CD4-positive, alpha-beta T cell treated with Interleukin-12 subunit alpha and Interleukin-12 subunit beta, for 1 hour (primary cell): Measurements from ENCODE around the gene PBRM1.

Source experiments
- DNase-seq: peaks from one replicate; pipeline ENCODE4 v3.0.0-alpha.2; 2020

PBRM1 gene

DNA sequence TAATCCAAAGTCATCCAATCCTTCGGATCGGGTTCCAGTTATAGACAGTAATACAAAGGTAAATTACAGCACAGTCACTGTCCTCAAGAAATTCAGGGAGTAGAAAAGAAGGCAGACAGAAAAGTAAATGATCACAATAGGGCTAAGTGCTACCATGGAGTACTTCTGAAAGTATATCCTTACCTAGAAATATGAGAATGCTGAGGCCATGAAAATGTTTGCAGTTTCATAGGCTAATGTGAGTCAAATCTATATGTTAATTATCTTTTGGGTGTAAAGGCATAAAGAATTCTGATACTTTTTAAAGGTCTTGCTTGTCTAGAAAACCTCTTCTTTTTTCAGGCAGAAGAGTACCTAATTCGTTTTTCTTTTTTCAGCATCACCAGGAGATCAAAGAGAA is 29.8 kb downstream of the PBRM1 start:
- DNase-seq = no peak

DNA sequence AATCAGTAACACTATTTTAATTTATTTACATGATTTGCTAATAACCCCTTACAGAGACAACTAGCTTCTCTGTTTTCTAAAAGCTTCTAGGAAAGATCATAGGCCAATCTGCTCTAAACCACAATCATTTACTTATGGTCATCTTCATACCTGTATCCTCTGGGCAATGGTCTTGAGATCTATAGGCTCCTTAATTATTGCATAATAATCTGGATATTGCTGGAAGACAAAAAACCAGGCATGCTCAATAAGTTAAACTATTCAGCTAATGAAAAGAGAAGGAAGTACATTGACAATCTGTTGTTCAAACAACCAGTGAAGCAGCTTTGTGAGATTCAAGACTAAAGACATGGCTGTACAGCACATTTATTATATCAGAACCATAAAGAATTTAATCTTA is 34.1 kb downstream of the PBRM1 start:
- no peak for DNase-seq

DNA sequence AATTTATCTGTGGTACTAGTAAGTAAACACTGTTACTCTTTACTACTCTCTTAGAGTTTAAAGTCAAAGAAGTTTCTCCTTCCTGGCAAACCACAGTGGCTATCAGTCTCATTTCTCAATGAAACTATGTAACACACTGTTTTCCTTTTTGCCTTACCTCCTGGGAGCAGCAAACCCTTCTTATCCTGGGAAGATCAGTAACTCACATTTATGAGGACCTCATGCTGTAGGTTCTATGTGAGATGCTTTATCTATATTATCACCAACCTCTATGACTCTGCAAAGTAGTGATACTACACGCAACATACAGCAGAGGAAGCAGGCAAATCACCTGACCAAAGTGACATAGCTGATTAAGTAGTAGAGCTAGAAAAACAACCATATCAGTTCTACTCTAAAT is 35.3 kb downstream of the PBRM1 start:
- DNase-seq = no peak

DNA sequence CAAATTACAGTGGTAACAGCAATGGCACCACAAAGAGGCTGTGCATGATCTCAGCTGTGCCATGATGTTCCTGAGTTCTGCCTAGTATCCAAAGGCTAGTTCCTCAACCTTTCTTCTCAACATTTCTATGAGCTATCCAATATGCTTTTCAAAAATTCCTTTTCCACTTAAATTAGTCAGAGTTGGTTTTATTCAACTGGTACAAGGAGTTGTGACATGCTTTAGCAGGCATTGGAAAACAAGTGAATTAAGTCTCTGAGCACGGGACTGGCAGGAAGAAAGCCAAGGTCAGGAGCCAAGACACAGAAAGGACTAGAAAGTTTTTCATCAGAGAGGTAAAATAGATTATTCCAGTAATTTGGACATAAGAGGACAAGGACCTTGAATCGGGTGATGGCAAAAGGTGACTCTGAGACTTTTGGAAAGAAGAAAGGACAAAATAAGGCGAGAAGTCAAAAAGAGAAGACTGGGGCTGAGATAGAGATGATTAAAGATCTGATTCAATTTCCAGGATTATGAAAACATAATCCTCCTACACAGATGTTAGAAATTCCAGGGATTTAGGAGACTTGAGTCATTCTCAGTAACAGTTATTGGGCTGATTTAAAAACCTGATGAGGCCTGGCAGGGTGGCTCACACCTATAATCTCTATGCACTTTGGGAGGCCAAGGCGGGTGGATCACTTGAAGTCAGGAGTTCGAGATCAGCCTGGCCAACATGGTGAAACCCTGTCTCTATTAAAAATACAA is 36.1 kb downstream of the PBRM1 start:
- no peak for DNase-seq

DNA sequence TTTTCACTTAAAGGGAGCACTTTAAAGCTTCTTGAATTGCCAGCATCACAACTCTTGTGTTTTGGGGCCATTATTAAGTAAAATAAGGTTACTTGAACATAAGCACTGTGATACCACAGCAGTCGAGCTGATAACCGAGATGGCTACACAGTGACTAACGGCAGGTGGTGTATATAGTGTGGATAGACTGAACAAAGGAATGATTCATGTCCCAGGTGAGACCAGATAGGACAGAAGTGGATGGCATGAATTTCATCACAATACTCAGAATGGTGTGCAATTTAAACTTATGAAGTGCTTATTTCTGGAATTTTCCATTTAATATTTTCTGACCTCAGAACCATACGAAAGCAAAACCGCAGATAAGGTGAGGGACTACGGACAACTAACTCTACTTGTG is 40.2 kb downstream of the PBRM1 start:
- DNase-seq = no peak

DNA sequence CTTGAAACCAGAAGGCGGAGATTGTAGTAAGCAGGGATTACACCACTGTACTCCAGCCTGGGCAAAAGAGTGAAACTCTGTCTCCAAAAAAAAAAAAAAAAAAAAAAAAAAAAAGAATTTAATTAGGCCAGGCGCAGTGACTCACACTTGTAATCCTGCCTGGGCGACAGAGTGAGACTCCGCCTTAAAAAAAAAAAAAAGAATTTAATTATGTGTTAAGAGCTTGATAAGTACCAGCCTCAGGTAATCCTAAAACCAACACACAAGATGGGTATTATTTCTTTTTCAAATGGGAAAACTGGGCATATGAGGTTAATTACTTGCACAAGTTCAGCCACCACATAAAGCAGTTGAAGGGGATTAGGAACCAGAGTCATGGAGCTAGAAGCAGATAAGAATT is 49.0 kb downstream of the PBRM1 start:
- no peak for DNase-seq

DNA sequence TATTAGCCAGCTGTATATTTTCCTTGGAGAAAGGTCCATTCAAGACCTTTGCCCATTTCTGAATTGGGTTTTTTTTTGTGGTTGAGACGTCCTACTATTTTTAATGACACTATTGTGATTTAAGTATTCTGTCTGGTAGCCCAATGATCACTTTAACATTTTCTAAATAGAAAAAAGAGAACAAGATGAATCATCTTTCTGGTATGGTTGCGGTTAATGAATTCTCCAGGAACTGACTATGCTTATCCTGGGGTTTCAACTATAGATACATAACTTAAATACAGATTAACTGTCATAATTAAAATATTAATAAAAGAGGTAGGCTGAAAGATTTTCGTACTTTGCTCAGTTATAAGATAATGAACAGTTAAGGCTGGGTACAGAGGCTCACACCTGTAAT is 51.9 kb downstream of the PBRM1 start:
- DNase-seq = no peak

DNA sequence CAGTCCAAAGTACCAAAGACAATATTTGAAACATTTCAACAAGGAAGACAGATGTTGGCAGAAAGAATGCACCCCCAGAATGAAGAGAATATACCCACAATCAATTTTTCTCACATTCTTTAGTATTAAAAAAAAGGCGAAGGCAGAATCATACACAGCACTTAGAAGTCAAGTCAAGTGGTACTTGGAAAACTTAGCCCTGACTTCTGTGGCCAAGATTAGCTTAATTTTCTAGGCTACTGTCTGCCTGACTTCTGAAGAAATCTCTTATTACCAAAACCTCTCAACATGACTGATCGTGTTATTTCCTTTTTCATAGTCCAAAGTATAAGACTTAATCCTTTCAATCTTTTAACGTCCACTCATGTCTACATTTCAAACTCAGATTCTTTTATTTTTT is 60.7 kb downstream of the PBRM1 start:
- DNase-seq = no peak

DNA sequence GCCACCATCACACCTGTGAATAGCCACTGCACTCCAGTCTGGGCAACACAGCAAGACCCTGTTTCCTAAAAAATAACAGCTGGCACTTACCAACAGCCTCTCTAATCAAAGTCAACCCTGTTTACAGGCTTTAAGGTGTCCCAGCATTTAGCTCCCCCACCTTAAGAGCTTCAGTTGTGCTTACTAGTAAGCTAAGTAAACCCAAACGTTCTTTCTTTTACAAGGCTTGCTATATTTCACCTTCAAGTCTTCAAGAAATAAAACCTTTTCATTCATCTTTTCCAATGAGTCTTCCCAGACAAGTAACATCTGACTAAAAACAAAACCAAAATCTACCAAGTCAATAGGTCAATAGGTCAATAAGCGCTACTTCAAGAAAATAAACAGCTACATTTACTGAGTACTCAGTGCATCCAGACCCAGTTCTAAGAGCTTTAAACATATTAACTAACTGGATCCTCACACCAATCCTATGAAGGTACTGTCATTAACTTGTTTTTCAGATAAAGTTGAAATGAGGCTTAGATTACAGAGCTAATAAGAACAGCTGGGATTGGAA is 62.4 kb downstream of the PBRM1 start:
- DNase-seq = no peak

DNA sequence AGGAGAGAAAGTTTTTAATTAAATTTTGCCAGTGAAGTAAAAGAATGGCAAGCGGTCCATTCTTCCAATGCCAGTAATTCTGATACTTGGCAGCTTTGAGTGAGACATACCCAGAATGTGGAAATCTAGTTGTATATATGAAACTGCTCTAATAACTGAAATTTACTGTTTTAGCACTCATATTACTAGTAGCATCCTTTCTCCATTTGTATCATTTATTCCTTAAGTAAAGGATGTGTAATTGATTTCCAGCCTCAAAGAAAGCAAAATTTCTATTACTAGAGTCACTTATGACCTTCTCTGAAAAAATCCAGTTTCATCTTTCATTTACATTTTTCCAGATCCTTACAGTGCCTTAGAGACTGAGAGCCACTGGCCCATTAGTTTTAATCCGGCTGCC is 65.1 kb downstream of the PBRM1 start:
- DNase-seq = no peak

DNA sequence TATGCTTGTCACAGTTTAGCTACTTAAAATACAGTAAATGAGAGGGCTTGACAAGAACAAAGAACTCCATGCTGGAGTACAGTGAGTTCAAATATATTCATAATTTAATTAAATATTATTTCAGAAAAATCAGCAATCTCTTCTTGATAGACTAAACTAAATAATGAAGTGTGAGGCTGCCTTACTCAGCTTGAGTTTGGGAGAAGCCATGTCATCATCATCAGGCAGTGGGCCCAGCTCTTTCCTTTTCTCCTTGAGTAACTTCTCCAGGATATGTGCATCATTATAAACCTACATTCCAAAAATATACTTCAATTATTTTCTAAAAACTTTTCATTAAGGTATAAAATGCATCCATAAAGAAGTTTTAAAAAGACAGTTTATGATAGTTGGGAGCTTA is 70.5 kb downstream of the PBRM1 start:
- DNase-seq = no peak

DNA sequence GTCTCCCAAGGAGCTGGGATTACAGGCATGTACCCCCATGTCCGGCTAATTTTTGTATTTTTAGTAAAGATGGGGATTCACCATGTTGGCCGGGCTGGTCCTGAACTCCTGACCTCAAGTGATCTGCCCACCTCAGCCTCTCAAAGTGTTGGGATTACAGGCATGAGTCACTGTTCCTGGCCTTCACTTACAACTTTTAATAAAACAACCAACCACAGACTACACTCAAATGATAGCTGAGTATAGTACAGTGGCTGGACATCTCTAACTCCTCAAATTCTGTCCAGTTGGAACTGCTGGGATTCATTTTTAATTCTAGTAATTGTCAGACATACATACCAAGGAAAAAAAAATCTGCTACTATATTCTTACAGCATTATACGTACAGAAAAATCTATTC is 71.0 kb downstream of the PBRM1 start:
- no peak for DNase-seq

DNA sequence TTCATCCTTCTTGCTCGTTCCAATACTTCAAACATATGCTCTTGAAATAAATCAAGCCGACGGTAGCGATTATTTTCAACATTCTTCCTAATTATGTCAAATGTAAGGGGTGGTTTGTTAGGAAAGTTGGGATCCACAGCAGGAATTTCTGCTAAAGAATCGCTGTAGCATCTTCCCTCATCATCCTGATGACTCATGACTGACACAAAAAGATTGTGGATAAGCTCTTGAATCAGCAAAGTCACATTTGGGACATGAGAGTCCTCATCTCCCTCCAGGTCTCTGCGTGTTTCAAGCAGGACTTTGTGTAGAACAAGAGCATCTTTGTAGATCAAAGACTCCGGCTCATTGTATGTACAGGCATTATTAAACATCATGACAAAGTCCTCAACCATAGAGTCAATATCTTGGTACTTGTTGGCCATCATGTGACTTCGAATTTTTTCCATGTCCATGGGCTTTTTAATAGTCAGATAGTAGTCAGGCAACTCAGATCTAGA is 76.3 kb downstream of the PBRM1 start:
- no peak for DNase-seq

DNA sequence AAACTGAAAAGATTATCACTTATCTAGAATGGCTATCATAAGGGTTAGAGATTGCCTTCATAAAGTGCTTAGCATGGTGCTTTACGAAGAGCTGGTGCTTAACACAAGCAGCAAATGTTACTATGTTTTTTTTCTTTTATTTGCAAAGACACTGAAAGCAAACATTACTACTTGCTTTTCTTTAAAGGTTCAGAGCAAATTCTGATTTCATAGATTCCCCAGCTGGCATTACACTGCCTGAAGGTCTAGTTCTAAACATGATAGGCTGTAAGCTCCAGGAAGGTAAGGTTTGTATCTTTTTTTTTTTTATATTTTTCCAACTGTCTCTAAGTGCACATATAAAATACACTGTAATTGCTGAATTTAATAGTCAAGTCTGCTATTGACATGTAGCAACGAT is 77.4 kb downstream of the PBRM1 start:
- no peak for DNase-seq

DNA sequence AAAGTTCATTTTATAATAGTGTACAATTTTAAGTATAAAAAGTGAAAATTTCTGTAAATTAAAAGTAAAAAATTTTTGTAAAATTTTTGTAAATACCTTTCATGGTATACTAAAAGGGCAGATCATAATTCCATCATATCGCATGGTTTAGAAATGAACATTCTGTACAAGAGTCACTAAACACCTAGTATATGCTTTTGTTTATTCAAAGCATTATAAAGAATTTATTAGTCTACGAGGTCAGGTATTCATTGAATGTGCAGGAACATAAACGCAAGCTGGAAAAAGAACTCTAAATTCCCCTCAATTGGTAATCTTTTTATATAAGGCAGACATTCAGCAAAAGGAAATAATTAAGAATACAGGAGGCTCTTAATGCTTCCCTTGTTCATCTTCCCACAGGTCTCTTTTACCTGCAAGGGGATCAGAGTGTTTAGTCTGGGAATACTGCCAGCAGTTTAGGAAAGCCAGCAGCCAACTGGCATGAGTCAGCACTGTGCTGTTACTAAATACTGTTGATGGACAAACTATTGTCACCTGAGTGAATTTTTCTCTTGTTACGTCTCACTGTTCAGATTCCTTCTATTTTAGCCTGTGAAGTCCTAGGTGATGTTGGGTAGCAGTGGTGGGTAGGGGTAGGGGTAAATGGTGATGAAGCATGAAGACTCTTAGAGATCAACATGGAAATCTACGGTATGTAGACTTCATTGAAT is 79.2 kb downstream of the PBRM1 start:
- DNase-seq = no peak

DNA sequence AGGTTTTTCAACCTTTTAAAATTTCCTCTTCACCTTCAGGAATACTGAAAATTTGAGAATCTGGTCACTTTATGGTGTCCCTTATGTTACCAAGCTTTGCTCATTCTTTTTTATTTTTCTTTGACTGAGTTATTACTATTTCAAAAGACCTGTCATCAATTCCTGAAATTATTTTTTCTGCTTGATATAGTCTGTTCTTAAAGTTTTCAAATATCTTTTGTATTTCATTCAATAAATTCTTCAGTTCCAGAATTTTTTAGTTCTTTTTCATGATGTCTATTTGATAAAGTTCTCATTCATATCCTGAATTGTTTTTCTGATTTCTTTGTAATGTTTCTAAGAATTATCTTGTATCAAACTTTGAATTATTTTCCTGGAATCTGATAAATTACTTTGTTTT is 85.5 kb downstream of the PBRM1 start:
- no peak for DNase-seq

DNA sequence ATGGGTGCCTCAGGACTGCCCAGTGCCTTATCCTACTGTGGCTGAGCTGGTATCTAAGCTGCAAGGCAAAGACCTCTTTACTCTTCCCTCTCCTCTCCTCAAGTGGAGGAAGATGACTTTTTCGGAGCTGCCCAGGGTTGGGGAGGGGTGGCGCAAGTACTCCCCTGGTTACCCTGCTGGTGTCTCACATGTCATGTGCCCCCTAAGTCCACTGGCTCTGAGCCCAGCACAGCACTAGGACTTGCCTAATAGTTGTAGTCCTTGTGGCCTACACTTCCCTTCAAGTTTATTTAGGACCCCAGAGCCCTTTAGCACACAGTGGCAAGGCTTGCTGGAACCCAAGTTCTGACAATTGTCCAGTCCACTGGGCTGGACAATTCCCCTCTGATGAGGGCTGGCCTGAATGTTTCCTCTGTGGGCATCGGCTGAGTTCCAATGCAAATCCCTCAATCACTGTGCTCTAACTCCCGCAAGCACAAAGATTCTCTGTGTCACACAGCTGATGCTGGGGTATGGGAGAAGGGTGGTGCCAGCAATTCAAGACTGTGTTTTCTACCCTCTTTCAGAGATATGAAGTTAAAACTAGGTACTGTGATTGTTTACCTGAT is 89.0 kb downstream of the PBRM1 start:
- no peak for DNase-seq

DNA sequence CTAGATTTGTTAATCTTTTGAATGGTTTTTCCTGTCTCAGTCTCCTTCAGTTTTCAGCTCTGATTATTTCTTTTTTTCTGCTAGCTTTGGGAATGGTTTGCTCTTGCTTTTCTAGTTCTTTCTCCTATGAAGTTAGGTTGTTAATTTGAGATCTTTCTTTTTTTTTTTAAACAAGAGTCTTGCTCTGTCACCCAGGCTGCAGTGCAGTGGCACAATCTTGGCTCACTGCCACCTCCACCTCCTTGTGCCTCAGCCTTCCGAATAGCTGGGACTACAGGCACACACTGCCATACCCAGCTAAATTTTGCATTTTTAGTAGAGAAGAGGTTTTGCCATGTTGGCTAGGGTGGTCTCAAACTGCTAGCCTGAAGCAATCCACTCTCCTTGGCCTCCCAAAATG is 92.6 kb downstream of the PBRM1 start:
- DNase-seq = no peak

DNA sequence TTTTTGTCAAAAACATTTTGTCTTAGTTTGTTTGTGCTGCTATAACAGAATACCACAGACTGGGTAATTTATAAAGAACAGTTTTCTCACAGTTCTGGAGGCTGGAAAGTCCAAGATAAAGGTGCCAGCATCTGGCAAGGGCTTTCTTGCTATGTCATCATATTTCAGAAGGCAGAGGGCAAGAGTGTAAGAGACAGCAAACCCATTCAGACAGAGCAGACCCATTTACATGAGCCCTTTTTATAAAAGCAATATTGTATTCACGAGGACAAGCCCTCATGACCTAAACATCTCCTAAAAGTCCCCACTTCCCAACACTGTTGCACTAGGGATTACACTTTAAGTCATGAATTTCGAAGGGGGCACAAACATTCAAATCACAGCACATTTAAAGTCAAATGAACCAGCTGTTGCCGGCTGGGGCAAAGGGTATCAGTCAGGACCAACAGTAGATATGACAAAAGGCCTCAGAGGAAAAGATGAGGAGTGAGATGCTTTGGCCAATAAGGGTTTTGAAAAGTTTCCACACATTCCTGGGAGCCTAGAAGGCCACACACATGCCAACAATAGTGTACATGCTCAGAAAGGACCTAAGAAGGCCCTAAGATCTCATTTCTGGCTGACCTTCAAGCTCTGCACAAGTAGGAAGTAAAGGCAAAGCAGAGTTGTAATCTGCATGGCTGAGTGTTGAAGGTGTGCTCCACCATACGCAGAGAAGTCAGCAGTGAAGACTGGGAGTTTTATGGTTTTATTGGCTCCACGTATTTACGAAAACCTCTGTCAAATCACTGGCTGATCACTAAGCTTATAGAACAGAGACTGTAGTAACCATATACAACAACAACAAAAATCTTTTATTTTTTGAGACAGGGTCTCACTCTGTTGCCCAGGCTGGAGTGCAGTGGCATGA is 111.4 kb downstream of the PBRM1 start:
- DNase-seq = no peak

DNA sequence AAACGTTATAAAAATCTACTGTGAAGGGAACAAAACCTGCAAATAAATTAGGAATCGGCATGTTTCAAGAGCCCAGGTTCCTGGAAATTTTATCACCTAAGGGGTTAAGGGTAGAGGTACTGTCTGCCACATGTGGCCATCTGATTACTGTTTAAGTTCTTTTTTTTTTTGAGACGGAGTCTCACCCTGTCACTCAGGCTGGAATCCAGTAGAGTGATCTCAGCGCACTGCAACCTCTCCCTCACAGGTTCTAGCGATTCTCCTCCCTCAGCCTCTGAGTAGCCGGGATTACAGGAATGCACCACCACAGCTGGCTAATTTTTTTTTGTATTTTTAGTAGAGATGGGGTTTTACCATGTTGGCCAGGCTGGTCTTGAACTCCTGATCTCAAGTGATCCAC is 113.5 kb downstream of the PBRM1 start:
- DNase-seq = no peak

DNA sequence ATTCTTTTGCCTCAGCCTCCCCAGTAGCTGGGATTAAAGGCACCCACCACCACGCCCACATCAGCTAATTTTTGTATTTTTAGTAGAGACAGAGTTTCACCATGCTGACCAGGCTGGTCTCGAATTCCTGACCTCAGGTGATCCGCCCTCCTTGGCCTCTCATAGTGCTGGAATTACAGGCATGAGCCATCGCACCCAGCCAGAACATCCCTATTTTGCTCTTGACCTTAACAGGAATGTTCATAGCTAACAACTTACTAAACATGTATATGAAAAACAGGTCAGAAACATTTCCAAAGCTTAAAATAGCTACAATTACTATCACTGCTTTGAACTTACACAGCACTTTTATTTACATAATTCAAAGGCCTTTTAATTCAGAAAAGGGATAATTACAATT is 115.6 kb downstream of the PBRM1 start:
- no peak for DNase-seq

DNA sequence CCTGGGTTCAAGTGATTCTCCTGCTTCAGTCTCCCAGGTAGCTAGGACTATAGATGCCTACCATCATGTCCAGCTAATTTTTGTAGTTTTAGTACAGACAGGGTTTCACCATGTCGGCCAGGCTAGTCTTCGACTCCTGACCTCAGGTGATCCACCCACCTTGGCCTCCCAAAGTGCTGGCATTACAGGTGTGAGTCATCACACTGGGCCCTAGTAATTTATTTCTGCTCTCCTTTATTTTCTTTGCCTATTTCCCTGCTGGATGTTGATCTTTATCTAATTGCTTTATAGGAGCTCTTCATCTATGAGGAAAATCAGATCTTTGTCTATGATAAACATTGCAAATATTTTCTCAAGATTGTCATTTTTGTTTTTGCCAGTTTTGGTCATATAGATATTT is 117.6 kb downstream of the PBRM1 start:
- DNase-seq = no peak

DNA sequence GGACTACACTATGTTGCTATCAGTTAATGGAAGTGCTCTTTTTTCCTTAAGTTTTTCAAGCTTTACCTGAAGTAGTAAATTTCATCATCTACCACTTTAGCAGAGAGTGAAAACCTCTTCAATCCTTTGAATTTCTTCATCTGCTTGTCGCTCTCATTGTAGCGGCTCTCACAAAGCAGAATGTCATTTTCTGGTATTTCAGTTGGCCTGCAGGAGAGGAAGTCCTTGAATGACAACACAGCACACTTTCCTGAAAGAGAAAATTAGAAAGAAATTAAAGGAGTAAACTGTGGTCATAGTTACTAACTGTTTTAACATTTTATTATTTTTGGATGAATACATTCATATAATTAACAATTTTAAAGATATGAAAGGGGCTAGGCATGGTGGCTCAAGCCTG is 121.7 kb downstream of the PBRM1 start:
- no peak for DNase-seq
